ENCODE data around the gene FGD2.

DNA sequence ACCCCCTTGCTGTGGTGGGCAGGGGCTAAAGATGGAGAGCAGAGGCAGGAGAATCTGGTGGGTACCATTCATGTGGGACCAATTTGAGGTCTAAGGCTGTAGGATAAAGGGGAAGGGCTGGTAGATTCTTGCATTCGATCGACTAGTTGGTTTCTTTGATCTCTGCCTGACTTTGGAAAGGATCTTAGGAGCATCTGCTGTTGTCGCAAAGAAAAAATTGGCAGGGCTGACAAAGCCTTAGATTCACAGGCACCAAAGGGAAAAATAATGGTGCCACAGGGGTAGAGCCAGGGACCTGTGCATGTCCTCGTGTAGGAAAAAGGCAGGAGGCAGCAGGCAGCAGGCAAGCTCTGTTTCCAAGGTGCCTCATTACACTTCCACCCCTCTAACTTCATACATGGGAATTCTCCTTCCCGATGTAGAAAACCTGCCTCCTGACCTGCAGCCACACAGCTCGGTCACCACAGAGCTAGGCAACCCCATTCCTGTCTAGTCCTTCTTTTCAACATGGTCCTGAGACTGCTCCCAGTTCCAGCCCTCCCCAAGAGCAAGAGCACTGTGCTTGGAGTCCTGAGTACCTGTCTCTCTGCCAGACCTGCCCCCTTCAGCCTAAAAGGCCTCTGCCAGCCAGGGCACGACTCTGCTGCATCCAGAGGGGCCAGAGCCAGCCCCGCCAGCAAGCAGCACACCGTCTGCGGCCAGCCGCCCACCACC, 71.9 kb downstream of the FGD2 start:
- TF ChIP-seq POLR2AphosphoS5 (IDR thresholded peaks at IDR 0.05) (no peak), EP300 (IDR thresholded peaks at IDR 0.05) (no peak)
- TF ChIP-seq, protein P1, sequence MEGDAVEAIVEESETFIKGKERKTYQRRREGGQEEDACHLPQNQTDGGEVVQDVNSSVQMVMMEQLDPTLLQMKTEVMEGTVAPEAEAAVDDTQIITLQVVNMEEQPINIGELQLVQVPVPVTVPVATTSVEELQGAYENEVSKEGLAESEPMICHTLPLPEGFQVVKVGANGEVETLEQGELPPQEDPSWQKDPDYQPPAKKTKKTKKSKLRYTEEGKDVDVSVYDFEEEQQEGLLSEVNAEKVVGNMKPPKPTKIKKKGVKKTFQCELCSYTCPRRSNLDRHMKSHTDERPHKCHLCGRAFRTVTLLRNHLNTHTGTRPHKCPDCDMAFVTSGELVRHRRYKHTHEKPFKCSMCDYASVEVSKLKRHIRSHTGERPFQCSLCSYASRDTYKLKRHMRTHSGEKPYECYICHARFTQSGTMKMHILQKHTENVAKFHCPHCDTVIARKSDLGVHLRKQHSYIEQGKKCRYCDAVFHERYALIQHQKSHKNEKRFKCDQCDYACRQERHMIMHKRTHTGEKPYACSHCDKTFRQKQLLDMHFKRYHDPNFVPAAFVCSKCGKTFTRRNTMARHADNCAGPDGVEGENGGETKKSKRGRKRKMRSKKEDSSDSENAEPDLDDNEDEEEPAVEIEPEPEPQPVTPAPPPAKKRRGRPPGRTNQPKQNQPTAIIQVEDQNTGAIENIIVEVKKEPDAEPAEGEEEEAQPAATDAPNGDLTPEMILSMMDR (IDR thresholded peaks at IDR 0.05): no peak
